A549 (cell line): ENCODE data around the gene NECTIN1.

Source experiments
- EHF ChIP-seq: fragments of 250-450 bp; sonication (Bioruptor Pico); IDR thresholded peaks from 2 replicates; pipeline ENCODE4 v1.5.0; 2020; ENCODE audit warnings: mild to moderate bottlenecking
- ESRRA ChIP-seq: fragments of 150-350 bp; IDR thresholded peaks from 2 replicates; pipeline ENCODE4 v1.6.1; 2014; ENCODE audit warnings: mild to moderate bottlenecking, low read length, borderline replicate concordance
- MAFK ChIP-seq: fragments of 450-650 bp; IDR thresholded peaks from 2 replicates; pipeline ENCODE4 v1.6.1; 2014; ENCODE audit not compliant: partially characterized antibody
- MAZ ChIP-seq: fragments of 150-350 bp; IDR thresholded peaks from 2 replicates; pipeline ENCODE4 v1.6.1; 2014; ENCODE audit warnings: antibody characterized with exemption, low read depth, low read length, borderline replicate concordance
- POLR2A ChIP-seq: IDR thresholded peaks from 2 replicates; pipeline ENCODE4 v1.6.1; 2012; ENCODE audit warnings: mild to moderate bottlenecking, low read length
- RAD21 ChIP-seq, 2 experiments: fragments of >200 bp in 1 of 2; sonication (Bioruptor Twin) in 1 of 2; formaldehyde crosslinking in 1 of 2; IDR thresholded peaks in 1 of 2; conservative IDR thresholded peaks in 1 of 2; 2 replicates in 1 of 2; 3 replicates in 1 of 2; pipeline ENCODE4 v1.6.1; 2012 to 2018; ENCODE audit warnings: inconsistent platforms in 1 of 2
- SREBF2 ChIP-seq: fragments of 450-650 bp; IDR thresholded peaks from 2 replicates; pipeline ENCODE4 v1.6.1; 2014; ENCODE audit warnings: mild to moderate bottlenecking, moderate library complexity
- TF ChIP-seq, protein P1 (sequence below): fragments of 200-600 bp; sonication (generic); IDR thresholded peaks from 2 replicates; pipeline ENCODE4 v1.6.1; 2016; ENCODE audit warnings: antibody characterized with exemption, mild to moderate bottlenecking, moderate library complexity
- TF ChIP-seq, protein P2 (sequence below): fragments of >200 bp; sonication (Bioruptor Twin); formaldehyde crosslinking; IDR thresholded peaks from 3 replicates; pipeline ENCODE4 v1.5.1; 2016
- TF ChIP-seq, protein P3 (sequence below): IDR thresholded peaks from 2 replicates; pipeline ENCODE4 v1.6.1; 2012

DNA sequence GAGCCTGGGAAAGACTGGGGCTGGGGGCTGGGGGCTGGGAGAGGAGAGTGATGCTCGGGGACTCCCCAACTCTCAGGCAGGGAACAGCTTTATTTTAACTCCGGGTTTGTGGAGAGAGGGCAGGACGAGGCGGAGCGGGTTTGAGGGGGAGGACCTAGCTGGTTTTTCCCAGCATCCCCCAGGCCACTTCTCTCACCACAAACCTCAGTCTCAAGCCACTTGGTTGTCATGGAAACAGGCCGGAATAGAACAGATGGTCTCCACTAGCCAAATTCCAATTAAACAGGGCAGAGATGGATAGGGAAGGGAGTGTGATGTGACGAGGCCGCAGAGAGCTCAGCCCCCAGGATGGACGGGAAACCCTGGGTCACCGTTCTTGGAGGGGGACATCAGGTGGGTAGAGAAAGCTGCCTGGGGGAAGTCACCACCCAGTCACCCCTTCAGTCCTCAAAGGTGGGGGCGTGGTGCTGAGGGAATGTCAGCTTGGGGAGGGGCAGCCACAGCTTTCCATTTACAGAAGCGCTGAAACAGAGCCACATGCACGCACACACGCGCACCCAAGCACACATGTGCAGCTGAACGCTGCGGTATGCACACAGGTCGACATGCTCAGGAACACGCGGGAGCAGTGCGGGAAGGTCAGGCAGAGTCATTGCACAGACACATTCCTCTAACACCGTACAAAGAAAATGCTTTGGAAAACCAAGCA lies 19.2 kb downstream of the NECTIN1 start:
- TF ChIP-seq MAZ (no peak), EHF (CRISPR knock-in tag) (no peak), RAD21 (conservative IDR thresholded peaks at IDR 0.05 in 1 of 2, IDR thresholded peaks at IDR 0.05 in 1 of 2) (no peak), POLR2A (no peak), SREBF2 (no peak), MAFK (no peak), ESRRA (no peak)
- TF ChIP-seq, protein P1, sequence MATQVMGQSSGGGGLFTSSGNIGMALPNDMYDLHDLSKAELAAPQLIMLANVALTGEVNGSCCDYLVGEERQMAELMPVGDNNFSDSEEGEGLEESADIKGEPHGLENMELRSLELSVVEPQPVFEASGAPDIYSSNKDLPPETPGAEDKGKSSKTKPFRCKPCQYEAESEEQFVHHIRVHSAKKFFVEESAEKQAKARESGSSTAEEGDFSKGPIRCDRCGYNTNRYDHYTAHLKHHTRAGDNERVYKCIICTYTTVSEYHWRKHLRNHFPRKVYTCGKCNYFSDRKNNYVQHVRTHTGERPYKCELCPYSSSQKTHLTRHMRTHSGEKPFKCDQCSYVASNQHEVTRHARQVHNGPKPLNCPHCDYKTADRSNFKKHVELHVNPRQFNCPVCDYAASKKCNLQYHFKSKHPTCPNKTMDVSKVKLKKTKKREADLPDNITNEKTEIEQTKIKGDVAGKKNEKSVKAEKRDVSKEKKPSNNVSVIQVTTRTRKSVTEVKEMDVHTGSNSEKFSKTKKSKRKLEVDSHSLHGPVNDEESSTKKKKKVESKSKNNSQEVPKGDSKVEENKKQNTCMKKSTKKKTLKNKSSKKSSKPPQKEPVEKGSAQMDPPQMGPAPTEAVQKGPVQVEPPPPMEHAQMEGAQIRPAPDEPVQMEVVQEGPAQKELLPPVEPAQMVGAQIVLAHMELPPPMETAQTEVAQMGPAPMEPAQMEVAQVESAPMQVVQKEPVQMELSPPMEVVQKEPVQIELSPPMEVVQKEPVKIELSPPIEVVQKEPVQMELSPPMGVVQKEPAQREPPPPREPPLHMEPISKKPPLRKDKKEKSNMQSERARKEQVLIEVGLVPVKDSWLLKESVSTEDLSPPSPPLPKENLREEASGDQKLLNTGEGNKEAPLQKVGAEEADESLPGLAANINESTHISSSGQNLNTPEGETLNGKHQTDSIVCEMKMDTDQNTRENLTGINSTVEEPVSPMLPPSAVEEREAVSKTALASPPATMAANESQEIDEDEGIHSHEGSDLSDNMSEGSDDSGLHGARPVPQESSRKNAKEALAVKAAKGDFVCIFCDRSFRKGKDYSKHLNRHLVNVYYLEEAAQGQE, result no peak
- TF ChIP-seq, protein P2, sequence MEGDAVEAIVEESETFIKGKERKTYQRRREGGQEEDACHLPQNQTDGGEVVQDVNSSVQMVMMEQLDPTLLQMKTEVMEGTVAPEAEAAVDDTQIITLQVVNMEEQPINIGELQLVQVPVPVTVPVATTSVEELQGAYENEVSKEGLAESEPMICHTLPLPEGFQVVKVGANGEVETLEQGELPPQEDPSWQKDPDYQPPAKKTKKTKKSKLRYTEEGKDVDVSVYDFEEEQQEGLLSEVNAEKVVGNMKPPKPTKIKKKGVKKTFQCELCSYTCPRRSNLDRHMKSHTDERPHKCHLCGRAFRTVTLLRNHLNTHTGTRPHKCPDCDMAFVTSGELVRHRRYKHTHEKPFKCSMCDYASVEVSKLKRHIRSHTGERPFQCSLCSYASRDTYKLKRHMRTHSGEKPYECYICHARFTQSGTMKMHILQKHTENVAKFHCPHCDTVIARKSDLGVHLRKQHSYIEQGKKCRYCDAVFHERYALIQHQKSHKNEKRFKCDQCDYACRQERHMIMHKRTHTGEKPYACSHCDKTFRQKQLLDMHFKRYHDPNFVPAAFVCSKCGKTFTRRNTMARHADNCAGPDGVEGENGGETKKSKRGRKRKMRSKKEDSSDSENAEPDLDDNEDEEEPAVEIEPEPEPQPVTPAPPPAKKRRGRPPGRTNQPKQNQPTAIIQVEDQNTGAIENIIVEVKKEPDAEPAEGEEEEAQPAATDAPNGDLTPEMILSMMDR, result no peak
- TF ChIP-seq, protein P3, sequence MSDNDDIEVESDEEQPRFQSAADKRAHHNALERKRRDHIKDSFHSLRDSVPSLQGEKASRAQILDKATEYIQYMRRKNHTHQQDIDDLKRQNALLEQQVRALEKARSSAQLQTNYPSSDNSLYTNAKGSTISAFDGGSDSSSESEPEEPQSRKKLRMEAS, result no peak
